Body of pancreas (tissue), 4 donors: ENCODE measurements around the gene PCDHGA6. TPM values are rescaled to one million over a fixed set of nuclear protein-coding genes. Genes with fewer than 3 reads are reported as not detected.
"Not testable (repeated sequence)": the region's sequence is repeated elsewhere in the genome, so short reads cannot be mapped to it uniquely, and the experiment has no call there.

ENCODE experiments used
- ATAC-seq: fragments of 150-250 bp; one replicate; pipeline ENCODE4 v1.9.1; 2016
- DNase-seq, 4 donors: peaks; one replicate each; pipeline ENCODE4 v3.0.0-alpha.2; 2019
- H3K27ac ChIP-seq, 4 donors: fragments of 200-600 bp; sonication (generic); 1 replicate in 3 of 4; 2 replicates in 1 of 4; pipeline versions ENCODE4 v1.5.1 to v1.6.1; 2016 to 2019; ENCODE audit warnings: mild to moderate bottlenecking in 1 of 4, mixed read lengths in 1 of 4, moderate library complexity in 1 of 4
- H3K27me3 ChIP-seq, 2 donors: fragments of 200-600 bp; sonication (generic); one replicate each; pipeline ENCODE4 v1.6.0; 2016; ENCODE audit warnings: mild to moderate bottlenecking in 1 of 2
- H3K36me3 ChIP-seq, 2 donors: fragments of 200-600 bp; sonication (generic); replicated peaks in 1 of 2; 2 replicates each; pipeline ENCODE4 v1.5.1; 2016; ENCODE audit warnings: low read depth in 2 of 2; ENCODE audit not compliant: insufficient read depth in 1 of 2
- H3K4me1 ChIP-seq: fragments of 200-600 bp; sonication (generic); one replicate; pipeline ENCODE4 v1.6.0; 2016
- H3K4me3 ChIP-seq, 2 donors: fragments of 200-600 bp; sonication (generic); 1 replicate in 1 of 2; 2 replicates in 1 of 2; pipeline ENCODE4 v1.5.1; 2016 to 2019
- H3K9me3 ChIP-seq, 3 donors: fragments of 200-600 bp; sonication (generic); 1 replicate in 2 of 3; 2 replicates in 1 of 3; pipeline ENCODE4 v1.5.1; 2016
- POLR2A ChIP-seq, 3 donors: fragments of 450-650 bp; IDR thresholded peaks; one replicate each; pipeline ENCODE4 v1.6.1; 2016; ENCODE audit warnings: antibody characterized with exemption in 3 of 3, mild to moderate bottlenecking in 2 of 3
- WGBS, 2 donors: methylation state at CpG; one replicate each; pipeline ENCODE4 v1.1.5; 2017; 5-methylcytosine and 5-hydroxymethylcytosine counted together
- intact Hi-C: fragments of 100-400 bp; cut with DNase I; formaldehyde crosslinking; loops from one replicate; pipeline ENCODE4 v1.15.1; 2023
- total RNA-seq, 2 donors: library from RNA; depleted of rRNA; stranded (reverse); fragments of >200 nt; gene quantifications; one replicate each; pipeline ENCODE4 v1.1.0, GENCODE V29; 2016
- TF ChIP-seq, protein P1 (sequence below), 7 experiments: fragments of 450-650 bp in 4 of 7; fragments of 200-600 bp in 3 of 7; sonication (generic) in 3 of 7; IDR thresholded peaks; one replicate each; pipeline ENCODE4 v1.5.1; 2016 to 2019; ENCODE audit warnings: antibody characterized with exemption in 7 of 7

PCDHGA6 gene
- total RNA-seq, 2 donors from 2014 or later = 5.2 to 11.2 TPM

DNA sequence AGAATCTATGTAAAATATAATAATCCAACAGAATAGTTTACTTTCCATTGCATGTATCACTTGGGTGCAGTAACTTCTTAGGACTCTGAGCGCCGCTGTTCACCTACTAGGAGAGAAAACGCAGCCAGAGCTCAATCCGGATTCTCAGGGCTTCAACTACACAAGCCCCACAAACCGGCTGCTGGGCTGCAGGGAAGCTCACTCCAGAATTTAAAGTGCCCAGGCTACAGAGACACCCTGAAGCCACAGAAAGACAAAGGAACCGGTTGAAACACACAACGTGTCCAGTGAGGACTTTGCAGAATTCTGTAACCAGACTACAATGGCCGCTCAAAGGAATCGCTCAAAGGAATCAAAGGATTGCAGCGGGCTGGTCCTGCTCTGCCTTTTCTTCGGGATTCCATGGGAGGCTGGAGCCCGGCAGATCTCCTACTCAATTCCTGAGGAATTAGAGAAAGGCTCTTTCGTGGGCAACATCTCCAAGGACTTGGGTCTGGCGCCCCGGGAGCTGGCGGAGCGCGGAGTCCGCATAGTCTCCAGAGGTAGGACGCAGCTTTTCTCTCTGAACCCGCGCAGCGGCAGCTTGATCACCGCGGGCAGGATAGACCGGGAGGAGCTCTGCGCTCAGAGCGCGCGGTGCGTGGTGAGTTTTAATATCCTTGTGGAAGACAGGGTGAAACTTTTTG is 39.3 kb downstream of the PCDHGA6 start, which contains the start of gene PCDHGA10:
TSS of gene PCDHGA10 (plus strand) at position 134 of the 686 bp plus-strand sequence. CDS start at position 323, 189 bp downstream.
- no peaks in the 10 kb centered on the region for H3K36me3 ChIP-seq
- no peak within 1 kb of the TSS for H3K27ac ChIP-seq
- no peak for TF ChIP-seq POLR2A (IDR thresholded peaks at IDR 0.05)
- TF ChIP-seq, protein P1, sequence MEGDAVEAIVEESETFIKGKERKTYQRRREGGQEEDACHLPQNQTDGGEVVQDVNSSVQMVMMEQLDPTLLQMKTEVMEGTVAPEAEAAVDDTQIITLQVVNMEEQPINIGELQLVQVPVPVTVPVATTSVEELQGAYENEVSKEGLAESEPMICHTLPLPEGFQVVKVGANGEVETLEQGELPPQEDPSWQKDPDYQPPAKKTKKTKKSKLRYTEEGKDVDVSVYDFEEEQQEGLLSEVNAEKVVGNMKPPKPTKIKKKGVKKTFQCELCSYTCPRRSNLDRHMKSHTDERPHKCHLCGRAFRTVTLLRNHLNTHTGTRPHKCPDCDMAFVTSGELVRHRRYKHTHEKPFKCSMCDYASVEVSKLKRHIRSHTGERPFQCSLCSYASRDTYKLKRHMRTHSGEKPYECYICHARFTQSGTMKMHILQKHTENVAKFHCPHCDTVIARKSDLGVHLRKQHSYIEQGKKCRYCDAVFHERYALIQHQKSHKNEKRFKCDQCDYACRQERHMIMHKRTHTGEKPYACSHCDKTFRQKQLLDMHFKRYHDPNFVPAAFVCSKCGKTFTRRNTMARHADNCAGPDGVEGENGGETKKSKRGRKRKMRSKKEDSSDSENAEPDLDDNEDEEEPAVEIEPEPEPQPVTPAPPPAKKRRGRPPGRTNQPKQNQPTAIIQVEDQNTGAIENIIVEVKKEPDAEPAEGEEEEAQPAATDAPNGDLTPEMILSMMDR (IDR thresholded peaks at IDR 0.05) = peak in 4 of 7 experiments; percentile 16 to 43 (median 32)
- ATAC-seq (no peak), DNase-seq (peak in 3 of 4 donors; percentile 40 to 54 (median 40))
- 19 to 24% methylated on average over 31 of the region's 31 CpGs for WGBS, 2 donors
- no peaks in the 10 kb centered on the region for H3K4me1 ChIP-seq
- no peak within 1 kb of the TSS for H3K4me3 ChIP-seq
- H3K27me3 ChIP-seq = no peaks in the 10 kb centered on the region
- H3K9me3 ChIP-seq = peaks cover 0 to 67% (median 7%) of the 10 kb centered on the region in 3 donors
- intact Hi-C loops = loop anchor here (10.0 kb wide), 1 partner anchor 102 kb away; no protein-coding TSS in a partner anchor

DNA sequence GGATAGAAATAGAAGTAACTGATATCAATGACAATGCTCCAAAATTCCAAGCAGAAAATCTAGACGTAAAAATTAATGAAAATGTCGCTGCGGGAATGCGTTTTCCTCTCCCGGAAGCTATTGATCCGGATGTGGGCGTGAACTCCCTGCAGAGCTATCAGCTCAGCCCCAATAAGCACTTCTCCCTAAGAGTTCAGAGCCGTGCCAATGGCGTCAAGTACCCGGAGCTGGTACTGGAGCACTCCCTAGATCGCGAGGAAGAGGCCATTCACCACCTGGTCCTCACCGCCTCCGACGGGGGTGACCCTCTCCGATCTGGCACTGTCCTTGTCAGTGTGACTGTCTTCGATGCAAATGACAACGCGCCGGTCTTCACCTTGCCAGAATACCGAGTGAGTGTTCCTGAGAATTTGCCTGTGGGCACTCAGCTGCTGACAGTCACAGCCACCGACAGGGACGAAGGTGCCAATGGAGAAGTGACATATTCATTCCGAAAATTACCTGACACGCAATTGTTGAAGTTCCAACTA is 39.9 kb downstream of the PCDHGA6 start:
- TF ChIP-seq, protein P1 (IDR thresholded peaks at IDR 0.05) = no peak
- no peak for TF ChIP-seq POLR2A (IDR thresholded peaks at IDR 0.05)
- intact Hi-C loops = loop anchor here (10.0 kb wide), 1 partner anchor 101 kb away; no protein-coding TSS in a partner anchor
- ATAC-seq (no peak), DNase-seq (no peak)
- Histone ChIP-seq H3K27me3 (no peaks in the 10 kb centered on the region), H3K9me3 (peaks cover 0 to 70% (median 7%) of the 10 kb centered on the region in 3 donors), H3K27ac (no peak overlapping the region), H3K4me1 (no peaks in the 10 kb centered on the region), H3K4me3 (no peak overlapping the region), H3K36me3 (no peaks in the 10 kb centered on the region)
- WGBS, 2 donors = 18 to 23% methylated on average over 24 to 25 of the region's 25 CpGs

GRCh38 chr5:141414548-141415274 is 41.0 kb downstream of the PCDHGA6 start:
- intact Hi-C loops = loop anchor here (10.0 kb wide), 1 partner anchor 100 kb away; no protein-coding TSS in a partner anchor
- not testable (repeated sequence) for H3K36me3 ChIP-seq, H3K4me3 ChIP-seq, DNase-seq, ATAC-seq, H3K27me3 ChIP-seq, H3K4me1 ChIP-seq, H3K27ac ChIP-seq
- 19 to 28% methylated on average over 26 to 46 of the region's 46 CpGs for WGBS, 2 donors
- peaks cover 0 to 70% (median 9%) of the 10 kb centered on the region in 3 donors for H3K9me3 ChIP-seq

DNA sequence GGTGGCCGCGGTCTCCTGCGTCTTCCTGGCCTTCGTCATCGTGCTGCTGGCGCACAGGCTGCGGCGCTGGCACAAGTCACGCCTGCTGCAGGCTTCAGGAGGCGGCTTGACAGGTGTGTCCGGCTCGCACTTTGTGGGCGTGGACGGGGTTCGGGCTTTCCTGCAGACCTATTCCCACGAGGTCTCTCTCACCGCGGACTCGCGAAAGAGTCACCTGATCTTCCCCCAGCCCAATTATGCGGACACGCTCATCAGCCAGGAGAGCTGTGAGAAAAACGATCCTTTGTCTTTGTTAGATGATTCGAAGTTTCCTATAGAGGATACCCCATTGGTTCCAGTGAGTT is 41.6 kb downstream of the PCDHGA6 start:
- peaks cover 0 to 70% (median 8%) of the 10 kb centered on the region in 3 donors for H3K9me3 ChIP-seq
- H3K27me3 ChIP-seq, H3K36me3 ChIP-seq, H3K27ac ChIP-seq, ATAC-seq, H3K4me1 ChIP-seq, DNase-seq, H3K4me3 ChIP-seq: not testable (repeated sequence)
- 13 to 30% methylated on average over 22 to 24 of the region's 24 CpGs for WGBS, 2 donors
- intact Hi-C loops = loop anchor here (10.0 kb wide), 1 partner anchor 100 kb away; no protein-coding TSS in a partner anchor

- not testable (repeated sequence) for H3K27me3 ChIP-seq, H3K27ac ChIP-seq
Measured at GRCh38 chr5:141417494-141418172, 43.9 kb downstream of the PCDHGA6 start, which contains the start of gene PCDHGB7. TSS of gene PCDHGB7 (plus strand) at chr5:141417677. CDS start at chr5:141417860, 183 bp downstream.

More at GRCh38 chr5:141417494-141418172, 43.9 kb downstream of the PCDHGA6 start, which contains the start of gene PCDHGB7:
- DNase-seq (peak; percentile 54 to 72 (median 66)), ATAC-seq (peak; percentile 82)
- H3K36me3 ChIP-seq, H3K4me1 ChIP-seq: not testable (repeated sequence)
- 5 to 9% methylated on average over 30 to 47 of the region's 47 CpGs for WGBS, 2 donors
- TF ChIP-seq, protein P1 (IDR thresholded peaks at IDR 0.05) = peak in 6 of 7 experiments; percentile 25 to 65 (median 60)
- intact Hi-C loops = loop anchor here (10.0 kb wide), 1 partner anchor 97 kb away; no protein-coding TSS in a partner anchor
- H3K4me3 ChIP-seq = peak within 1 kb of the TSS in 1 of 2 donors; percentile 4
- H3K9me3 ChIP-seq = peaks cover 0 to 82% (median 8%) of the 10 kb centered on the region in 3 donors
